ENCODE data around the gene ST8SIA4. TPM values are rescaled to one million over a fixed set of nuclear protein-coding genes. Genes with fewer than 3 reads are reported as not detected.

ST8SIA4 gene
- total RNA-seq, 1 experiment from 2014 or later = not detected

GRCh38 chr5:100772548-100772947 lies 130.5 kb downstream of the ST8SIA4 start:
- ChIA-PET RAD21 (ENCODE audit: low non-redundant PET in 1 of 2, low total read pairs in 2 of 2, uncharacterized antibody in 2 of 2, unreplicated experiment in 2 of 2) (no interaction called here), POLR2A (no interaction called here), CTCF (no interaction called here)
- Histone ChIP-seq H2AFZ (ENCODE audit: low read depth, low read length, poor library complexity, severe bottlenecking) (no peak overlapping the region), H3K4me3 (replicated peaks in 1 of 2; ENCODE audit: low read depth in 1 of 2, low read length in 2 of 2) (no peak overlapping the region), H3K9me3 (ENCODE audit: control insufficient read depth in 1 of 2, insufficient read depth in 1 of 2, low read depth in 1 of 2, low read length in 2 of 2) (no peaks in the 10 kb centered on the region), H3K27me3 (ENCODE audit: insufficient read depth, low read length) (no peaks in the 10 kb centered on the region), H3K4me1 (ENCODE audit: control insufficient read depth in 1 of 2, insufficient read depth in 2 of 2, low read length in 2 of 2) (peaks cover 7 to 11% of the 10 kb centered on the region in 2 experiments; a peak in 3 of 4 replicates), H3K36me3 (ENCODE audit: control insufficient read depth in 1 of 2, insufficient read depth in 2 of 2, low read length in 2 of 2) (no peaks in the 10 kb centered on the region), H3K27ac (ENCODE audit: low read depth, low read length) (no peak overlapping the region), H3K4me2 (ENCODE audit: low read length) (no peak overlapping the region), H3K79me2 (ENCODE audit: insufficient read depth, low read length) (no peaks in the 10 kb centered on the region), H3K9me2 (ENCODE audit: insufficient read depth) (no peaks in the 10 kb centered on the region), H4K20me1 (ENCODE audit: insufficient read depth) (no peaks in the 10 kb centered on the region), H3K9ac (ENCODE audit: low read length) (no peak overlapping the region)
- no TSS peak for BruUV-seq (replicated peaks)
- ATAC-seq (no peak), DNase-seq (ENCODE audit: low read depth, low spot score) (no peak)
- intact Hi-C loops (cut with micrococcal nuclease) = loop anchor here (10.0 kb wide), 1 partner anchor 1668 kb away; no protein-coding TSS in a partner anchor
- TF ChIP-seq YY1 (IDR thresholded peaks at IDR 0.05; ENCODE audit: extremely low read depth, insufficient replicate concordance, low read depth, low read length) (no peak), CTCF (IDR thresholded peaks at IDR 0.05 in 2 of 3, conservative IDR thresholded peaks at IDR 0.05 in 1 of 3; ENCODE audit: borderline replicate concordance in 1 of 3, insufficient read depth in 1 of 3, low read depth in 2 of 3, low read length in 2 of 3) (no peak), EZH2 (IDR thresholded peaks at IDR 0.05) (no peak), ZBTB33 (IDR thresholded peaks at IDR 0.05; ENCODE audit: extremely low read depth, insufficient replicate concordance, low read length) (no peak), MAX (IDR thresholded peaks at IDR 0.05) (no peak), ELF1 (IDR thresholded peaks at IDR 0.05; ENCODE audit: borderline replicate concordance, low read depth) (no peak), POLR2AphosphoS5 (IDR thresholded peaks at IDR 0.05; ENCODE audit: low read depth, low read length) (no peak), CBX3 (IDR thresholded peaks at IDR 0.05; ENCODE audit: low read depth) (no peak), EGR1 (IDR thresholded peaks at IDR 0.05; ENCODE audit: low read depth) (no peak), POLR2A (IDR thresholded peaks at IDR 0.05; ENCODE audit: borderline replicate concordance, extremely low read depth, insufficient read depth, insufficient read length) (no peak), TCF7L2 (IDR thresholded peaks at IDR 0.05; ENCODE audit: borderline replicate concordance, extremely low read depth, insufficient read depth, insufficient read length) (no peak), REST (IDR thresholded peaks at IDR 0.05; ENCODE audit: low read depth) (no peak), EZH2phosphoT487 (IDR thresholded peaks at IDR 0.05; ENCODE audit: borderline replicate concordance) (no peak), SRF (IDR thresholded peaks at IDR 0.05; ENCODE audit: low read depth) (no peak), ZFX (IDR thresholded peaks at IDR 0.05) (no peak), ATF3 (IDR thresholded peaks at IDR 0.05) (no peak)
